Skeletal muscle tissue (tissue), 4 donors: ENCODE data around the gene RNASE4. TPM values are rescaled to one million over a fixed set of nuclear protein-coding genes. Genes with fewer than 3 reads are reported as not detected.
"Not testable (repeated sequence)": the region's sequence is repeated elsewhere in the genome, so short reads cannot be mapped to it uniquely, and the experiment has no call there.

ENCODE experiments used
- H3K27ac ChIP-seq: one replicate; pipeline ENCODE4 v1.7.0; 2013; ENCODE audit warnings: mild to moderate bottlenecking, low read depth, low read length, inconsistent platforms
- H3K27me3 ChIP-seq, 3 donors: one replicate each; pipeline ENCODE4 v1.7.0; 2013; ENCODE audit warnings: low read length in 3 of 3; ENCODE audit not compliant: control insufficient read depth in 3 of 3, insufficient read depth in 3 of 3
- H3K36me3 ChIP-seq, 3 donors: one replicate each; pipeline ENCODE4 v1.7.0; 2013; ENCODE audit warnings: low read length in 3 of 3; ENCODE audit not compliant: control insufficient read depth in 3 of 3, insufficient read depth in 3 of 3
- H3K4me1 ChIP-seq, 3 donors: one replicate each; pipeline ENCODE4 v1.7.0; 2013; ENCODE audit warnings: low read length in 3 of 3, mild to moderate bottlenecking in 3 of 3; ENCODE audit not compliant: control insufficient read depth in 3 of 3, insufficient read depth in 3 of 3
- H3K4me3 ChIP-seq, 3 donors: one replicate each; pipeline ENCODE4 v1.7.0; 2013; ENCODE audit warnings: low read length in 3 of 3
- H3K9ac ChIP-seq, 3 donors: one replicate each; pipeline ENCODE4 v1.7.0; 2013; ENCODE audit warnings: low read length in 3 of 3, mild to moderate bottlenecking in 3 of 3, moderate library complexity in 2 of 3, low read depth in 1 of 3
- H3K9me3 ChIP-seq, 3 donors: one replicate each; pipeline ENCODE4 v1.7.0; 2013; ENCODE audit warnings: low read length in 3 of 3; ENCODE audit not compliant: control insufficient read depth in 3 of 3
- total RNA-seq: library from RNA; depleted of rRNA; stranded (reverse); fragments of >200 nt; gene quantifications from one replicate; pipeline ENCODE4 v1.2.3, GENCODE V29; 2014
- donor health status: Osteomylitis.

The RNASE4 gene
- total RNA-seq, 1 donor from 2014 or later: 17.7 TPM

- no peaks in the 10 kb centered on the region for H3K9me3 ChIP-seq
- H3K36me3 ChIP-seq: peaks cover 0 to 5% (median 0%) of the 10 kb centered on the region in 3 donors
- H3K9ac ChIP-seq: no peak overlapping the region
- no peak overlapping the region for H3K4me3 ChIP-seq
- H3K27me3 ChIP-seq: no peaks in the 10 kb centered on the region
- H3K4me1 ChIP-seq: no peaks in the 10 kb centered on the region
- no peak overlapping the region for H3K27ac ChIP-seq
These were observed 13.1 kb downstream of the RNASE4 start for GRCh38 chr14:20697273-20698017.

GRCh38 chr14:20698018-20698329 lies 13.6 kb downstream of the RNASE4 start:
- Histone ChIP-seq H3K4me3 (no peak overlapping the region), H3K27ac (no peak overlapping the region), H3K9ac (no peak overlapping the region), H3K9me3 (no peaks in the 10 kb centered on the region), H3K27me3 (no peaks in the 10 kb centered on the region), H3K4me1 (no peaks in the 10 kb centered on the region), H3K36me3 (peaks cover 0 to 5% (median 0%) of the 10 kb centered on the region in 3 donors)

GRCh38 chr14:20698934-20699333 lies 14.6 kb downstream of the RNASE4 start:
- Histone ChIP-seq H3K27me3 (no peaks in the 10 kb centered on the region), H3K4me3 (no peak overlapping the region), H3K9me3 (no peaks in the 10 kb centered on the region), H3K9ac (no peak overlapping the region), H3K27ac (no peak overlapping the region), H3K4me1 (no peaks in the 10 kb centered on the region), H3K36me3 (peaks cover 0 to 3% (median 0%) of the 10 kb centered on the region in 3 donors)

- peaks cover 0 to 3% (median 0%) of the 10 kb centered on the region in 3 donors for H3K36me3 ChIP-seq
- no peaks in the 10 kb centered on the region for H3K4me1 ChIP-seq
- no peak overlapping the region for H3K9ac ChIP-seq
- H3K27ac ChIP-seq: no peak overlapping the region
- no peaks in the 10 kb centered on the region for H3K9me3 ChIP-seq
- no peak overlapping the region for H3K4me3 ChIP-seq
- no peaks in the 10 kb centered on the region for H3K27me3 ChIP-seq
These were observed 15.6 kb downstream of the RNASE4 start for GRCh38 chr14:20699931-20700330.

GRCh38 chr14:20700965-20701364 lies 16.6 kb downstream of the RNASE4 start:
- H3K4me1 ChIP-seq, H3K9me3 ChIP-seq, H3K9ac ChIP-seq, H3K27me3 ChIP-seq, H3K4me3 ChIP-seq, H3K27ac ChIP-seq, H3K36me3 ChIP-seq: not testable (repeated sequence)

- Histone ChIP-seq H3K27me3 (peaks cover 0 to 7% (median 0%) of the 10 kb centered on the region in 3 donors), H3K27ac (no peak overlapping the region), H3K36me3 (no peaks in the 10 kb centered on the region), H3K9ac (no peak overlapping the region), H3K9me3 (no peaks in the 10 kb centered on the region), H3K4me3 (no peak overlapping the region), H3K4me1 (no peaks in the 10 kb centered on the region)
These were observed 22.4 kb downstream of the RNASE4 start for GRCh38 chr14:20706657-20707355.

GRCh38 chr14:20707622-20708021 lies 23.3 kb downstream of the RNASE4 start:
- Histone ChIP-seq H3K4me1 (no peaks in the 10 kb centered on the region), H3K4me3 (no peak overlapping the region), H3K27me3 (peaks cover 0 to 7% (median 0%) of the 10 kb centered on the region in 3 donors), H3K36me3 (no peaks in the 10 kb centered on the region), H3K9me3 (no peaks in the 10 kb centered on the region), H3K9ac (no peak overlapping the region), H3K27ac (no peak overlapping the region)

GRCh38 chr14:20711261-20711660 lies 26.9 kb downstream of the RNASE4 start:
- no peak overlapping the region for H3K27ac ChIP-seq
- H3K9ac ChIP-seq: no peak overlapping the region
- H3K9me3 ChIP-seq: no peaks in the 10 kb centered on the region
- peaks cover 0 to 7% (median 0%) of the 10 kb centered on the region in 3 donors for H3K27me3 ChIP-seq
- no peak overlapping the region for H3K4me3 ChIP-seq
- H3K36me3 ChIP-seq: no peaks in the 10 kb centered on the region
- no peaks in the 10 kb centered on the region for H3K4me1 ChIP-seq

- H3K27me3 ChIP-seq: peaks cover 0 to 7% (median 0%) of the 10 kb centered on the region in 3 donors
- H3K9me3 ChIP-seq: no peaks in the 10 kb centered on the region
- no peak overlapping the region for H3K4me3 ChIP-seq
- no peaks in the 10 kb centered on the region for H3K36me3 ChIP-seq
- H3K4me1 ChIP-seq: no peaks in the 10 kb centered on the region
- no peak overlapping the region for H3K27ac ChIP-seq
- no peak overlapping the region for H3K9ac ChIP-seq
These were observed 27.3 kb downstream of the RNASE4 start for GRCh38 chr14:20711685-20712084.

GRCh38 chr14:20712904-20713303 lies 28.5 kb downstream of the RNASE4 start:
- no peak overlapping the region for H3K27ac ChIP-seq
- H3K9ac ChIP-seq: no peak overlapping the region
- peaks cover 0 to 7% (median 0%) of the 10 kb centered on the region in 3 donors for H3K27me3 ChIP-seq
- no peak overlapping the region for H3K4me3 ChIP-seq
- H3K4me1 ChIP-seq: no peaks in the 10 kb centered on the region
- no peaks in the 10 kb centered on the region for H3K36me3 ChIP-seq
- no peaks in the 10 kb centered on the region for H3K9me3 ChIP-seq
